ENCODE measurements around the gene TELO2.

Gene TELO2

DNA sequence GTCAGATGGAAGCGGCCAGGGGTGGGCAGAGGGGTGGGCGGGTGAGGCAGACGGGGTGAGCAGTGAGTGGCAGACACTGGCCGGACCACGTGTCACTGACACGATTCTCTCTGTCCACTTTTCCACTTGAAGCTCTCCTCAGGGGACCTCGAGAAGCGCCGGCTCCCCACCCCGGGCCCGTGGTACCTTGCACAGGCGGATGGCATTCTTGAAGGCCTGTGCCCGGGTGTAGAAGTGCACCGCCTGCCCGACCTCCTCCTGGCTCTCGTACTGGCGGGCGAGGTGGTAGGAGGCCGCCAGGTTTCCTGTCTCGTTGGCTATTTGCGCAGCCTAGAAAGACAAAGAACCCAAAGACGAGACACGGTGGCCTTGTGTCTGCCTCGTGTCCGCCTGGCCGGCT is 31.2 kb downstream of the TELO2 start:
- no peak for DNase-seq

GRCh38 chr16:1525871-1526607 is 32.9 kb downstream of the TELO2 start:
- DNase-seq: no peak

DNA sequence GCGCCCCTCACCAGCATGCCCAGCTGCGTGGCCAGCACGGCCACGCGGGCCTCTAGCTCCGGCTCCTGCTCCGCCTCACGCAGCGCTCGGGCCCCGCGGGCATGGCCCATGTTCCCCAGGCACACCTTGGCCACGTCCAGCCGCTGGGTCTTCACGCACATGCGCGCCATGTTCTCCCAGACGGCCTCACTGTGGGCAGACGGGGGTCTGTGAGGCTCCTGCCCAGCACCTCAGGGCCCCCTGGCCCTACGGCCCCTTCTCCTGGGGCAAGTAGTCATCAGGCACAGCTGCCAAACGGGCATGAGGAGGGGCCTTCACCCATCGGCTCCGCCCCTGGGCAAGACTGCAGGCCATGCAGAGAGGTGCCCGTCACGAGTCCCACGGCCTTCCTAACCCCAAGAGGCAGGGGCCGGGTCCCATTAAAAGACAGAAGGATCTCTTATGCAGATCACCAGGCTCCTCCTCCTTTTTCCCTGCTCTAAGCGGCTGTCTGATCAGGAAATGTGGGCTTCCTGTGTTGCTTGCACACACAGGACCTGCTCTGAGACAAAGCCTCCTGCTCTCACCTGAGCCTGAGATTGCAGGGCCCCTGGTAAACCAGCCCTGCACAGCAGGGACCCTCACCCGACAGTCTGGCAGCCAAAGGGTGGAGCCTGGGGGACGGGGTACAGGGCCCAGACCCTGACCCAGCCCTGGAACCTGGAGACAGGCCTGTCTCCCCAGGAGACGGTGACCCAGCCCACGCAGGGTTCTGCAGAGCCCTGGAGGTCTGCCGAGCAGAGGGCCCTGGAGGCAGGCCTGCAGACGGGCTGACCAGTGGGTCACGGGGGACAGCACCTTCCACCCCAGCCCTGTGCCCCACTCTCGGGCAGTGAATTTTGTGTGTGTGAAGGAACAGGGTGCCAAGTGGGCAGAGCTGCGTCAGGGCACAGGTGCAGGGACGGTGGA is 33.7 kb downstream of the TELO2 start:
- no peak for DNase-seq

GRCh38 chr16:1527836-1528811 is 35.0 kb downstream of the TELO2 start:
- DNase-seq: no peak

DNA sequence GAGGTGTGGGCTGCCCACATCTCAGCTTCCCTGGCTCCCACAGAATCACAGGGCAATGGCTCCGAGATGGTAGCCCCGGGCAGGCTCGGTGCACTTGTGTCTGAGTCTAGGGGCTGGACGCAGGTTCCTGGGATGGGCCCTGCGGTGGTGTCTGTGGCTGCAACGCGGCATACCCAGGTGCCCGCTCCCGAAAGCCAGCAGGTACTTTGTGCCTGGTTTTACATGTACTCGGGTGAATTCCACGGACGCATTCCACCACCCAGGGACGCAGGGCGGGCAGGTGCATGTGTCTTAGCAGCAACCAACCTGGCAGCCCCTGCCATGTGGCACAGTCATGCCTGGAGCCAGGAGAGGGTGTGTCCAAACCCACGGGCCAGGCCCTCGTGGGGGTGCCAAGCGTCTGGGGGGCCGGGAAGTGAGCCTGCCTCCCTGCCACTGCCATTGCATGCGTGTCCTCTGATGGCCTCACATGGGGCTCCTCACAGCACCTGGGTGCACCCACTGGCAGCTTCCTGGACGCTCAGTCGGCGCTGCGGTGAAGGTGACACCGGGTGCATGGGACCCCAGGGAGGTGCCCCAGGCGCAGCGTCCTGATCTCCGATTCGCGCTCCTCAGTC is 35.9 kb downstream of the TELO2 start:
- DNase-seq: no peak

DNA sequence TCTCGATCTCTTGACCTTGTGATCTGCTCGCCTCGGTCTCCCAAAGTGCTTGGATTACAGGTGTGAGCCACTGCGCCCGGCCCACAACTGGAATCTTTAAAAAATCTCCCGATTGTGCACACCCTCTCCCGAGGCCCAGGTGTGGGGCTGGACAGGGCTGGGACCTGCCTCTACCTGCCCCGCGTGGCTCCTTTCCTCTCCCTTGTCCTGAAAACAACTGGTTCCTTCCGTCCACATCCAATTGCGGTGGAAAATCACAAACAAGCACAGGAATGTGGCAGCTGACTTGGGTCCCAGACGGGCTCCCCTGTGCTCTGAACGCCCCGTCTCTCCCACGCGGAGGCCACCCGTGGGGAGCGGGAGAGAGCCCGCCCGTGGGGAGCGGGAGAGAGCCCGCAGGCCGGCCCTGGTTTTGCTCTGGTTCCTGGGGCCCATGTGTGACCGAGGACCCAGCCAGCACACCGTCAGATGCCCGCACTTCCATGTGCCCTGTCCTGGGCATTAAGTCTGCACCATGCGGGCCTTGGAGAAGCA is 37.3 kb downstream of the TELO2 start:
- no peak for DNase-seq

- DNase-seq: no peak
Measured at GRCh38 chr16:1530883-1531637, 37.9 kb downstream of the TELO2 start.

- DNase-seq: no peak
Measured at GRCh38 chr16:1531638-1531910, 38.4 kb downstream of the TELO2 start.

GRCh38 chr16:1532081-1532760 is 39.1 kb downstream of the TELO2 start:
- no peak for DNase-seq

- DNase-seq: no peak
Measured at GRCh38 chr16:1532771-1533170, 39.6 kb downstream of the TELO2 start.

GRCh38 chr16:1533443-1533951 is 40.3 kb downstream of the TELO2 start, which contains the start of gene TMEM204:
TMEM204 (plus strand) TSS chr16:1533666; CDS start chr16:1534276, 610 bp downstream.
- no peak for DNase-seq

- no peak for DNase-seq
Measured at GRCh38 chr16:1534021-1535020, 41.2 kb downstream of the TELO2 start.

DNA sequence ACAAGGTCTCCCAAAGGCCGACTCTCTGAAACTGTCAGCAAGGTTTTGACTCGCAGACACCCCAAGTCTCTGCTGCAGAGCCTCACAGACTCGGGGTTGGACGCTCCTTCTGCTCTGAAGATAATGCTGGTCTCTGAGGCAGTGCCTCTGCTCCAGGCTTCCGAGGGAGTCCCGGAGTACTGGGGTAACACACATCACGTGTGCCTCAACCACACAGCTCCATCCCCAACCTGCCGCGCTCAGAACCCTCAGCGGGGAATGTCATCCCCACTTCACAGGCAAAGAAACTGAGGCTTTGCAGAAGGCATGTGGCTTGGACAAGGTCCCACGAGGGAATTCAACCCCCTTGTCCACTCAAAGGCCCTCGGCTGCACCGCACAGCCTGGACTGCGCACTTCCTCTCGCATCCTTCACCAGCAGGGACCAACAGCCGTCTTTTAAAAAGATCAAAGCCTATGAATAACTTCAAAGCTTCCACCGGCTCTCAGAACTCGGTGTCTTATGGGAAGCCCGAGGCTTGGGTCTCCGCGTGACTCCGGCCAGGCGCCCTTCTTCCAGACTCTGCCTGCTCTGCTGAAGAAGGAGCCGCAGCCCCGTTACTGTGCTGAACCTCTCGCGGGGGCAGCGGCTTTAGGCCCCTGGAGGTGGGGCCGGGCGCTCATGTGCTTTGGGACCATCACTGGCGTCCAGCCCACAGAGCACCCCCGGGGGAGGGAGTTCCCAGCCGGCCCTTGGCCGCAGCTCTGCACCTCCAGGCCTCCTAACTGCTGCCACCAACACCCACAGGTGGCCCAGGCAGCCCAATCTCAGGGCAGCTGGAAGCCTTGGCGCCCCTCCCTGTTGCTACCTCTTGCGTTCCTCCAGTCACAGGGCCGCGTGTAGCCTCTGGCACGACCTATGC is 42.5 kb downstream of the TELO2 start:
- DNase-seq: no peak

DNA sequence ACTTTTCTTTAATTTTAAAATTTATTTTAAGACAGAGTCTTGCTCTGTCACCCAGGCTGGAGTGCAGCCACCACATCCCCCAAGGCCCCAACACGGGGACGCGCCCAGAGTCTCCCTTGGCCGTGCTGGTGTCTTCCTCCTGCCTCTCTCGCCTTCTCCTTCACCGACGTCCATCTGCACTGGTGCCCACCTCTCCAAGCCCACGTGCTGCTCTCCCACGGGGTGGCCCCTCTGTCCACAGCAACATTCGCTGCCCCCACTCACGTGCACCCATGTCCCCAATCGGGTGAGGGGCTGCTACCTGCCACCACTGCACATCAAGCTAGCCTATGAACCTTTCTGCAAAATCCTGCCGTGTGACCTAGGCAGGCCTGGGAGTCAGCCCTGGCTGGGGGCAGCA is 43.4 kb downstream of the TELO2 start:
- DNase-seq: no peak

DNA sequence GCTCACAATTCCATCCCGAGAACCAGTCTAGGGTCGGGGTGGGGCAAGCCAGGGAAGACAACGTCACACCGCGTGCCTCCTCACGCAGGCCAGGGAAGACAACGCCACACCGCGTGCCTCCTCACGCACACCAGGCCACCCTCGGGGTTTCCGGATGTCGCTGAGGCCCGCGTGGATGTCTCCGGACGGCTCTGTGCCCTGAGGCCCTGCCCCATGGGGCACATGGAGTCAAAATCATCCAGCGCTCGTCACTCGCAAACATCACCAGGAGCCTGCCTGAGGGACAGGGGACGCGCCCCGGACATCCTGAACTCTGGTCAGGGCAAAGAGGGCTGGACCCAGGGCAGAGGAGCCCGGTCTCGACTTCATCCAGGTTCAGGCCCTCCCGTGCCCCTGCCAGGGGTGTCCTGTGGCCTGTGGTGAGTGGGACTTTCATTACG is 44.0 kb downstream of the TELO2 start:
- no peak for DNase-seq

- no peak for DNase-seq
Measured at GRCh38 chr16:1537763-1538289, 44.7 kb downstream of the TELO2 start.

DNA sequence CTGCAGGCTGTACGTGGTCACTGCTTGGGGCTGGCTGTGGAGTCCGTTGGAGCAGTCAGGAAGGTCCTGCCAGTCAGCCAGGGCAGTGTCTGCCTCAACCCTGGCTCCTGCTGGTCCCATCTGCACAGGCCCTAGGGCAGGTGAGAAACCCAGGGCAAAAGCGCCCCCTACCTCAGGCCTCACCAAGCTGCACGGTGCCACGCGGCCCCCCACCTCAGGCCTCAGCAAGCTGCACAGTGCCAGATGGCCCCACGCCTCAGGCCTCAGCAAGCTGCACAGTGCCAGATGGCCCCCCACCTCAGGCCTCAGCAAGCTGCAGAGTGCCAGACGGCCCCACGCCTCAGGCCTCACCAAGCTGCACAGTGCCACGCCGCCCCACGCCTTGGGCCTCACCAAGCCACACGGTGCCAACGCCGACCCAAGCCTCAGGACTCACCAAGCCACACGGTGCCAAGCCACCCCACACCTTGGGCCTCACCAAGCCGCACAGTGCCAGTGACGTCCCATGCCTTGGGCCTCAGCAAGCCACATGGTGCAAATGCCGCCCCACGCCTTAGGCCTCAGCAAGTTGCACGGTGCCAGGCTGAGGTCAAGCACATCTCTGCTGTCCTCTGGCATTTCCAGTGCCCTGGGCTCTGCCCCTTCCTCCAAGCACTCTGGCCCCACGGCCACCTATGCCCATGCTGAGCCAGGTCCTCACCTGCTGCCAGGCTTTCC is 45.8 kb downstream of the TELO2 start:
- DNase-seq: peak; percentile 94
